NCI-H524 treated with DMSO at 0.1 percent for 48 hours (cell line): Measurements from ENCODE around the gene CD320.
"Not testable (repeated sequence)": the region's sequence is repeated elsewhere in the genome, so short reads cannot be mapped to it uniquely, and the experiment has no call there.

Source experiments
- DNase-seq: peaks from one replicate; lab custom pipeline; 2025; lab: John Stamatoyannopoulos, UW

The CD320 gene

DNA sequence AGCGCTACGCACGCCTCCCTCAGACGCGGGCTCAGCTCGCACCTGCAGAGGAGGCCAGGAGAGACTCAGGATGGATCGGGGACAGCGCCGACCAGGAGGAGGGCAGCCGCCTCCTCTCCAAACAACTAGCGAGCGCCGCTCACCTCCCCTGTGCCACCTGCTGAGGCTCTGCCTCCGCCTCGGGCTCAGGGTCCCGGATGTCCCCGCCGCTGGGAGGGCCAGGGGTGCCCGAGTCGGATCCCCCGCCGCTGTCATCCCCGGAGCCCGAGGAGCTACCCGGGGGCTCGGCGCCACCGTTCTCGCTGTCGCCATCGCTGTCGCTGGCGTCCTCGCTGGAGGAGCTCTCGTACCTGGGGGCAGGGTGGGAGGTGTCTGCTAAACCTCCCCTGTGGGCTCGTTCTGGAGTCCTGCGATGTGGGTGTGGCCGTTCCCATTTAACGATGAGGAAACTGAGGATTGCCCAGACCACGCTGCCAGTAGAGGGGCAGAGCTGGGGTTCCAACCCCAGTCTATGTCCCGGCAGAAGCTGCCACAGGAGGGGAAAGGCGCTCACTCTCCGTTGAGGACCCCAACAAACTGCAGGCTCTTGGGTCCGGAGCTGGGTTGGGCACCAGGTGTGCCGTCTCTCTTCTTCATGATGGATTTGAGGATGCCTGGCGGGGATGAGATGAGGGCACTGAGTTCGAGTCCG is 25.8 kb upstream of the CD320 start:
- DNase-seq, result no peak

GRCh38 chr19:8332976-8333766 is 25.0 kb upstream of the CD320 start:
- DNase-seq, result no peak

DNA sequence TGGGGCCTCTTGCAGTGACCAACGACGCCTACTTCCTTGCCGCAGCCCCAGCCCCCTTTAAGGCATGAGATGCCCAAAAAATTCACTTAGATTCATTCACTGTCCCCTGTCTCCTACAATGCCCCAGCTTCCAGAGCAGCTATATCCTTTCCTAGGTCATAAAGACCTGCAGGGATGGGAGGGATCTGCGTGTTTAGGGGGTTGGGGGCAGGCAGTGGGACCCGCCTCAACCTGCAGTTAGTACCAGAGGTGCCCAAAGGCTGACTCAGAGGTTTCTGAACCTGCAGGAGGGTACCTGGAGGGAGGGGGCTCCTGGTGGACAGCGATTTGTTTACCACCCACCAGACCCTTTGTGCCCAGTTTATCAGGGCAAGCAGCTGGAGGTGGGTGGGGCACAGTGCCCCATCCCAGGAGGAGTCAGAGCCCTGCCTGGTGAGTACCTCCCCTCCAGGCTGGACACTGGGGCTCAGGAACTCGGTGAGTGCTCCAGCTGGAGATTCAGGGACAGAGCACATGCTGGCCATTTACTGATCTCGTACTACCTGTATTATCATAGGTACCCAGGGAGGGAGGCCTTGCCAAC is 23.2 kb upstream of the CD320 start:
- DNase-seq, result no peak

- DNase-seq, result no peak
Observed at GRCh38 chr19:8329996-8330395, 21.8 kb upstream of the CD320 start.

GRCh38 chr19:8325454-8325853 is 17.3 kb upstream of the CD320 start:
- DNase-seq, result no peak

DNA sequence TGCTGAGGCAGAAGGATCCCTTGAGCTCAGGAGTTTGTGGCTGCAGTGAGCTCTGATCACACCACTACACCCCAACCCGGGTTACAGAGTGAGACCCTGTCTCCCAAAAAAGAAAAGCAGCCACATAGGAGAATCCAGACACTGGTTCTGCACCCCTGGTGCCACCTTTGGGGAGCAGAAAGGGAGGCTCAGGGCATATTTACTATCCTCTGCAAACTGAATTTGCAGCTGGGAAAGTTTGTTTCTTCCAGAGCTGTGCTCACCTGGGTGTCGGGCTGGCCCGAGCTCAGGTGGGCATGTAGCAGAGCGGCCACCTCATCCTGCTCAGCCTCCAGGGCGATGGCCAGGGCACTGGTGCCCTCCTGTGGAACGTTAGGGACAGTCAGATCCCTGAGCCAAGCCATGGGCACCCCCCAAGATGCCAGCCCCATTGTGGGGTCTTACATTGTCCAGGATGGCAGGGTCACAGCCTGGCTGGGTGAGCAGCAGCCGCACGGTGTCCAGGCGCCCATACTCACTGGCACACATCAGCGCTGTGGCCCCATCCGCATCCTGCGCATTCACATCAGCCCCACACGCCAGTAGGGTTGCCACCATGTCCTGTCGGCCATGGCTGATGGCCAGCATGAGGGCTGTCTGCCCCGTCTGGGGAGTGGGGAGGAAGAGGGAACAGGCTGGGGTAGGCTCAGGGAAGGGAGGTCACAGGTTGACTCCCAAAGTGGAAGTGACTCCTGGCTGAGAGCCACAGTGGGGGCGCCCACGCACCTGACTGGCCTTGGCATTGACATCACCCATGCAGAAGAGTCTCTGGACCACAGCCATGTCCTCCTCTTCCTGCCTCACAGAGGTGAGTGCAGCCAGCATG is 16.3 kb upstream of the CD320 start:
- DNase-seq, result no peak

- no peak for DNase-seq
Observed at GRCh38 chr19:8323781-8324185, 15.6 kb upstream of the CD320 start.

- DNase-seq, result no peak
Observed at GRCh38 chr19:8322638-8322997, 14.5 kb upstream of the CD320 start.

- DNase-seq, result no peak
Observed at GRCh38 chr19:8321986-8322637, 14.0 kb upstream of the CD320 start.

DNA sequence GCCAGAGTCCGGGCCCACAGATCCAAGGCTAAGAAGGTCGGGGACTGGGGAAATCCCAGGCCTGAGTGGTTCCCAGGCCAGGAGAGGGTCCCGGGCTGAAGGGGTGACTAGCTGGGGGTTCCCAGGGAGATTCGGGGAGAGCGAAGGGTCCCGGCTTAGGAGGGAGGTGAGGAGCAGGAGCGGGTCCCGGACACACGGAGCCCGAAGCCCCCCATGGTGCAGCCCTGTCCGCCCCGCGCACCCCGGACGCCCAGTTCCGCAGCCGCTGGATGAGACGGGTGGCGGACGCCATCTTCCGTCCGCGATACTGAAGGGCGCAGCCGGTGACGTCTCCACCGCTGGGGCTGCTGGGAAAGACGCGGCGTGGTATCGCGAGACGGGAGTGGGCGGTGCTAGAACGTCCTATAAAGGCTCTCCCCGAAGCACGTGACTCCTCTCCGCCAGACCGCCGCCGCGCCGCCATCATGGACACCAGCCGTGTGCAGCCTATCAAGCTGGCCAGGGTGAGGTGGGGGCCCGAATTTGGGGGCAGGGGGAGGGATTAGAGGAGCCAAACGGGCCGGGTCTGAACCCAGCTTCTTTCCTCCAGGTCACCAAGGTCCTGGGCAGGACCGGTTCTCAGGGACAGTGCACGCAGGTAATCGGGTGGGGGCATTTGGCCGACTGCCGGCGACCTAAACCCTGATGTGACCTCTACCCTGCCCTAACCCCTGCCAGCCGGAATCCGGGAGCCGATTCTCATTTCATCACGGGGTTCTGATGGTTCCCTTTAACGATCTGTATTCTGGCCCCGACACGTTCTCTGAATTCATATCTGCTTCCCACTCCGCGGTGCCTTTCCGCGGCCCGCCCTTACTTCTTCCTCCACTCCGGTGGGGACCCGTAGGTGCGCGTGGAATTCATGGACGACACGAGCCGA is 13.2 kb upstream of the CD320 start, which contains the start of the genes NDUFA7 and RPS28:
TSS of gene NDUFA7 (minus strand) at position 309 of the 919 bp plus-strand sequence. CDS start at position 292, 17 bp downstream.
TSS of gene RPS28 (plus strand) at position 430 of the 919 bp plus-strand sequence. CDS start at position 465, 35 bp downstream.
- DNase-seq, result peak; percentile 70

GRCh38 chr19:8320564-8321066 is 12.5 kb upstream of the CD320 start:
- no peak for DNase-seq

GRCh38 chr19:8319807-8320520 is 11.8 kb upstream of the CD320 start:
- no peak for DNase-seq

DNA sequence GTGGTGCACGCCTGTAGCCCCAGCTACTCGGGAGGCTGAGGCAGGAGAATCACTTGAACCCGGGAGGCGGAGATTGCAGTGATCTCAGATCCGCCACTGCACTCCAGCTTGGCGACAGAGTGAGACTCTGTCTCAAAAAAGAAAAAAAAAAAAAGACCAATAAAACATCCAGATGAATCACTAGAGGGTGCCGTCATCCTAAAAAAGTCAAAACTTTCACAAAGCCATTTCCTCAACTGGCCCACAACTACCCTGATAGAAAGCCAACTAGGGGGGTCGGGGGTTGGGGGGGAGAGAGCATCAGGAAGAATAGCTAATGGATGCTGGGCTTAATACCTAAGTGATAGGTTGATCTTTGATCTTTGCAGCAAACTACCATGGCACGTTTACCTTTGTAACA is 10.7 kb upstream of the CD320 start:
- not testable (repeated sequence) for DNase-seq

DNA sequence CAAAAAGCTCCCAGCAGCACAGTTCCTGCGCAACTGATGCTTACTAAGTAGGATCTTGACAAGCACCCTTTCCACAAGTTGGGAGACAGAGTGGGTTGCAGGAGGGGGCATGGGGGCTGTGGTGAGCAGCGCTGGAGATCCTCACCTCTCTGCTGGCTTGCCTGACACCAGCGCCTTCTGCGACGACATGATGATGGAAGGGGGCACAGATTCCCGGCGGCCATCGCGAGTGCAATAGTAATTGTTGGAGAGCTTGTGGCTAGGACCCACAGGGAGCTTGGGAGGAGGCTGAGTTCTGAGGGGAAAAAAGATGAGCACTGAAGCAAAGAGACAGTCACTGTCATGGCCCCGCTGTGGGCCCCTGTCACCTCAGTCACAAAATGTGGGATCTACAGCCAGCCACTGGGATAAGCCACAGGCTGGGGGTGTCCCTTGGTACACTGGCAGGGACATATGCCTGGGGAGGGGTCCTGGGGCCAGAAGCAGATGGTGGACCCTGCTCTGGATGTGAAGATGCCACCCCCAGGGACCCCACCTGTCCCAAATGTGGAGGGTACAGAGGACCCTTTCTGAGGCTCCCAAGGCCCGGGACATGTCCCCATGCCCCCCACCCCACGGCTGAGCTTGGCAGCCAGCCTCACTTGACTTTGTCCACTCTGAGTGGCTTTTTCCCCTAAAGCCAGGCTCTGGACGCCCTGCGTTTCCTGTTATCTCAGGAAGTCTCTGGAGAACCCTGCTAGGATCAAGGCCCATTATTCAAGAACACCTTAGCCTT is 8.4 kb upstream of the CD320 start:
- DNase-seq, result no peak

- not testable (repeated sequence) for DNase-seq
Observed at GRCh38 chr19:8314981-8315640, 7.0 kb upstream of the CD320 start.

DNA sequence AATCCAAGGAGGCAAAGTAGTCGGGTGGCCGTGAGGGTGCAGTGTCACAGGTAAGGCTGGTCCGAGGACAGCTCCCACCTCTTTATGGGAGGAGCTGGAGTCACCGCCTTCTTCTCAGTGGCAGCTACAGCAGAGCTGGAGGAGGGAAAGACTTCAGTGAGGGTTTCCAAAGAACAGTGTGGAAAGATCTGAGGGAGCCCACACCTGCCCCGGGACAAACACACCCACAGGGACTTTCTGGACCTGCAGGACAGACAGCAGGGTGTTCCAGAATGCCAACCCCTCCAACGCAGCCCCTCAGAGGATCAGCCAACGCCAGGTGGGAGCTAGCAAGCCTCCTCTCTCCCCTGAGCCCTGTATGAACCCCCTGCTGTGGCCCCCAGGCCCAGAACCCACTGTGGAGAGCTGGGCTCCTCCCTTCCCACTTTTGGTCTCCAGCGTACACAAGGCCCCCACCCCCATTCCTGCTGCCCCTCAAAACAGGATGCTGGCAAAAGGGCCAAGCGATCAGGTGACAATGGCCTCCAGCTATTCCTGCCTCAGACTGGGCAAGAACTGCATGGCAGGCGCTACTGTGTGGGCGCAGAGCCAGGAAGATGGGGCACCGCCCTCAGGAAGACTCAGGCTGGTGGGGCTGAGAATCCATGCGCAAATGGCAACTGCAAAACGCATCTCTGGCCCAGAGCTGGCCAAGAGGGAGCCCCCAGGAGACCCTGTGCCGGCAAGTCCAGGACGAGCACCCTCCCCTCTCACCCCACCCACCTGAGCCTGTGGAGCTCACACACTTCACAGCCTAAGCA is 3.5 kb upstream of the CD320 start:
- DNase-seq, result no peak

- no peak for DNase-seq
Observed at GRCh38 chr19:8310342-8311055, 2.3 kb upstream of the CD320 start.
